GM12892 (cell line): Measurements from ENCODE around the gene KTN1.

Experiments
- POLR2A ChIP-seq: IDR thresholded peaks from 2 replicates; pipeline ENCODE4 v1.6.1; 2011; ENCODE audit warnings: low read depth, low read length, control low read depth
- POLR2AphosphoS5 ChIP-seq: IDR thresholded peaks from 2 replicates; pipeline ENCODE4 v1.6.1; 2011; ENCODE audit warnings: low read depth, low read length, control low read depth

DNA sequence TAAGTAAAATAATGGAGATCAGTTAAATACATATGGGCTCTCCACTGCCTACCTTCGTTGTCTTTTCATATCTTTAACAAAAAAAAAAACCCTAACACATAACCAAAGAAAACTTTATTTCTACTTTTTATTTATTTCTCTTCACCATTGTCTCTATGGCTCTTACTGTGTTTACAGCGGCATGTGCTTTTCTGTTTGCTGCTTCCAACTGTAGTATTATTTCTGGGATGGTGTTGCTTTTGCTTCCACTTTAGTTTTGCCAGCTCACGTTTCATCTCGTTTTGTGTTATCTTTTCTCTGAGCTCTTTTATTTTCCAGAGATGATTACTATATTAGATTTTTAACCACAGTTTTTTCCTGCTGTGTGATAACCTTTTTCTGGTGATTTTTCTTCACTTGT is 46.1 kb downstream of the KTN1 start:
- TF ChIP-seq POLR2A: no peak
- no peak for TF ChIP-seq POLR2AphosphoS5
